Measurements from ENCODE around the gene IL1RAPL1.
"Not testable (repeated sequence)": the region's sequence is repeated elsewhere in the genome, so short reads cannot be mapped to it uniquely, and the experiment has no call there.

The IL1RAPL1 gene

GRCh38 chrX:28787206-28787605 lies 200.0 kb downstream of the IL1RAPL1 start:
- no peak for DNase-seq (ENCODE audit: low spot score)

GRCh38 chrX:28800671-28801070 lies 213.4 kb downstream of the IL1RAPL1 start:
- DNase-seq (ENCODE audit: low spot score) = not testable (repeated sequence)

GRCh38 chrX:28802625-28803024 lies 215.4 kb downstream of the IL1RAPL1 start:
- DNase-seq (ENCODE audit: low spot score) = no peak

- DNase-seq (ENCODE audit: low spot score) = no peak
Measured at GRCh38 chrX:28835991-28836390, 248.7 kb downstream of the IL1RAPL1 start.

GRCh38 chrX:28843817-28844216 lies 256.6 kb downstream of the IL1RAPL1 start:
- DNase-seq (ENCODE audit: low spot score) = no peak

- DNase-seq (ENCODE audit: low spot score) = no peak
Measured at GRCh38 chrX:28847423-28847822, 260.2 kb downstream of the IL1RAPL1 start.

GRCh38 chrX:28848707-28849106 lies 261.5 kb downstream of the IL1RAPL1 start:
- no peak for DNase-seq (ENCODE audit: low spot score)

- DNase-seq (ENCODE audit: low spot score) = no peak
Measured at GRCh38 chrX:28850955-28851354, 263.7 kb downstream of the IL1RAPL1 start.

- no peak for DNase-seq (ENCODE audit: low spot score)
Measured at GRCh38 chrX:28851871-28852270, 264.6 kb downstream of the IL1RAPL1 start.

GRCh38 chrX:28854637-28855036 lies 267.4 kb downstream of the IL1RAPL1 start:
- no peak for DNase-seq (ENCODE audit: low spot score)

- DNase-seq (ENCODE audit: low spot score) = no peak
Measured at GRCh38 chrX:28876408-28876807, 289.2 kb downstream of the IL1RAPL1 start.

GRCh38 chrX:28876901-28877300 lies 289.7 kb downstream of the IL1RAPL1 start:
- no peak for DNase-seq (ENCODE audit: low spot score)

GRCh38 chrX:28880136-28880535 lies 292.9 kb downstream of the IL1RAPL1 start:
- no peak for DNase-seq (ENCODE audit: low spot score)

GRCh38 chrX:28884823-28885222 lies 297.6 kb downstream of the IL1RAPL1 start:
- DNase-seq (ENCODE audit: low spot score) = no peak

- DNase-seq (ENCODE audit: low spot score) = no peak
Measured at GRCh38 chrX:28888416-28888815, 301.2 kb downstream of the IL1RAPL1 start.

- no peak for DNase-seq (ENCODE audit: low spot score)
Measured at GRCh38 chrX:28889591-28890090, 302.4 kb downstream of the IL1RAPL1 start.

GRCh38 chrX:28901637-28902036 lies 314.4 kb downstream of the IL1RAPL1 start:
- DNase-seq (ENCODE audit: low spot score) = no peak

GRCh38 chrX:28910487-28910886 lies 323.2 kb downstream of the IL1RAPL1 start:
- no peak for DNase-seq (ENCODE audit: low spot score)

- no peak for DNase-seq (ENCODE audit: low spot score)
Measured at GRCh38 chrX:28920153-28920943, 333.1 kb downstream of the IL1RAPL1 start.

- no peak for DNase-seq (ENCODE audit: low spot score)
Measured at GRCh38 chrX:28922106-28922505, 334.9 kb downstream of the IL1RAPL1 start.

- no peak for DNase-seq (ENCODE audit: low spot score)
Measured at GRCh38 chrX:28946846-28947245, 359.6 kb downstream of the IL1RAPL1 start.

GRCh38 chrX:28960063-28960462 lies 372.8 kb downstream of the IL1RAPL1 start:
- DNase-seq (ENCODE audit: low spot score) = no peak

- DNase-seq (ENCODE audit: low spot score) = no peak
Measured at GRCh38 chrX:28966331-28966730, 379.1 kb downstream of the IL1RAPL1 start.

GRCh38 chrX:28969126-28969525 lies 381.9 kb downstream of the IL1RAPL1 start:
- no peak for DNase-seq (ENCODE audit: low spot score)
